ENCODE measurements around the gene GCNA. TPM values are rescaled to one million over a fixed set of nuclear protein-coding genes. Genes with fewer than 3 reads are reported as not detected.

Gene GCNA
- total and polyA plus RNA-seq, 2 donors: 2.8 to 4.5 TPM

- Histone ChIP-seq H3K4me1 (ENCODE audit: control insufficient read depth in 2 of 2, insufficient read depth in 2 of 2, low read length in 2 of 2) (peaks cover 10 to 44% of the 10 kb centered on the region in 2 donors), H3K4me3 (ENCODE audit: low read length in 2 of 2) (no peak within 1 kb of the TSS), H3K36me3 (ENCODE audit: control insufficient read depth in 2 of 2, insufficient read depth in 2 of 2, low read length in 1 of 2) (peaks cover 3 to 7% of the 10 kb centered on the region in 2 donors), H3K27ac (ENCODE audit: low read depth in 1 of 2, low read length in 1 of 2) (no peak within 1 kb of the TSS), H3K9me3 (ENCODE audit: control insufficient read depth in 2 of 2, insufficient read depth in 1 of 2, low read length in 1 of 2) (no peaks in the 10 kb centered on the region), H3K27me3 (ENCODE audit: control insufficient read depth in 2 of 2, insufficient read depth in 1 of 2, low read length in 1 of 2) (no peaks in the 10 kb centered on the region)
- 7% methylated on average over 4 of the region's 4 CpGs for WGBS
- DNase-seq (ENCODE audit: low read depth in 6 of 9, low spot score in 9 of 9): peak in 2 of 9 donors; percentile 45 to 63
These were observed 40.1 kb downstream of the GCNA start, which contains the start of gene CXCR3 for GRCh38 chrX:71618303-71618721. Gene CXCR3 (minus strand): TSS chrX:71618511. CDS start chrX:71618449, 62 bp downstream.

GRCh38 chrX:71618787-71619186 is 40.5 kb downstream of the GCNA start:
- no peaks in the 10 kb centered on the region for H3K27me3 ChIP-seq (ENCODE audit: control insufficient read depth in 2 of 2, insufficient read depth in 1 of 2, low read length in 1 of 2)
- H3K4me3 ChIP-seq (ENCODE audit: low read length in 2 of 2): no peak overlapping the region
- H3K9me3 ChIP-seq (ENCODE audit: control insufficient read depth in 2 of 2, insufficient read depth in 1 of 2, low read length in 1 of 2): no peaks in the 10 kb centered on the region
- DNase-seq (ENCODE audit: low read depth in 6 of 9, low spot score in 9 of 9): no peak
- H3K4me1 ChIP-seq (ENCODE audit: control insufficient read depth in 2 of 2, insufficient read depth in 2 of 2, low read length in 2 of 2): peaks cover 10 to 49% of the 10 kb centered on the region in 2 donors
- peaks cover 3 to 7% of the 10 kb centered on the region in 2 donors for H3K36me3 ChIP-seq (ENCODE audit: control insufficient read depth in 2 of 2, insufficient read depth in 2 of 2, low read length in 1 of 2)
- 82% methylated on average over 3 of the region's 3 CpGs for WGBS
- no peak overlapping the region for H3K27ac ChIP-seq (ENCODE audit: low read depth in 1 of 2, low read length in 1 of 2)

DNA sequence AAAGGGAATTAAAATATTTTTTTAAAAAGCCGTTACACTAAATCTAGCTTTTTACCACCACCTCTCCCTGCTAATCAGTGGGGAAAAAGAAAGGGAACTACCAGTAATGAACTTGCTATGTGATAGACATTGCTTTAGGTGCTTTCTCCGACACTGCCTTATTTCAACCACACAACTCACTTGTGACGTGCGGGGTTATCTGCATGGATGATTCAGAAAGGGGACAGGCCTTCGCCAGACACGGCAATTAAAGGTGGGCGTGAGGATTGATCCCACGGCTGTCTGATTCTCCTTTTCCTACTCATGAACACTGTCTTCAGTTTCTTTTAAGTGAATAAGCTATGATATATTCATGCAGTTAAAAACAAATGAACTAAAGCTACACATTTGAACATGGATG is 41.0 kb downstream of the GCNA start:
- WGBS: 87% methylated on average over 8 of the region's 8 CpGs
- DNase-seq (ENCODE audit: low read depth in 6 of 9, low spot score in 9 of 9): no peak
- Histone ChIP-seq H3K27me3 (ENCODE audit: control insufficient read depth in 2 of 2, insufficient read depth in 1 of 2, low read length in 1 of 2) (no peaks in the 10 kb centered on the region), H3K9me3 (ENCODE audit: control insufficient read depth in 2 of 2, insufficient read depth in 1 of 2, low read length in 1 of 2) (no peaks in the 10 kb centered on the region), H3K27ac (ENCODE audit: low read depth in 1 of 2, low read length in 1 of 2) (no peak overlapping the region), H3K36me3 (ENCODE audit: control insufficient read depth in 2 of 2, insufficient read depth in 2 of 2, low read length in 1 of 2) (peaks cover 3 to 7% of the 10 kb centered on the region in 2 donors), H3K4me1 (ENCODE audit: control insufficient read depth in 2 of 2, insufficient read depth in 2 of 2, low read length in 2 of 2) (peaks cover 10 to 50% of the 10 kb centered on the region in 2 donors), H3K4me3 (ENCODE audit: low read length in 2 of 2) (no peak overlapping the region)

DNA sequence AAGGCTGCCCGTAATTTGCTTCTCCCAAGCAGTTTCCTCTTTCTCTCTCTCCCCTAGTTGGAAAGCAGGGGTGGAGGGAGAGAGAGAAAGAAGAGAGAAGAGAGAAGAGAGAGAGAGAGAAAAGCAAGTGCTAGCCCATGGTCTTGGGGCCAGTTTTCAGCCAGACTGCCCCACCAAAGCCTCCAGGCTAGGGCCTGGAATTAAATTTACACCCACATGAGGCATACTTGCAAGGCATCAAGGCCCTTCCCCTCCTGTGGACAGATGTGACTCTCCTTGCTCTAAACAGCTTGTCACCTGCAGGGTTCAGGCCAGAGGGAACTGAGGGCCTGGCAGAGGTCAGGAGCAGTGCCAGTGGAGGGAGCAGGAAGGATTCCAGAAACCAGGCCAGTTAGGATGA is 41.7 kb downstream of the GCNA start:
- Histone ChIP-seq H3K4me1 (ENCODE audit: control insufficient read depth in 2 of 2, insufficient read depth in 2 of 2, low read length in 2 of 2) (peaks cover 10 to 50% of the 10 kb centered on the region in 2 donors), H3K36me3 (ENCODE audit: control insufficient read depth in 2 of 2, insufficient read depth in 2 of 2, low read length in 1 of 2) (peaks cover 0 to 2% of the 10 kb centered on the region in 2 donors), H3K9me3 (ENCODE audit: control insufficient read depth in 2 of 2, insufficient read depth in 1 of 2, low read length in 1 of 2) (no peaks in the 10 kb centered on the region), H3K27me3 (ENCODE audit: control insufficient read depth in 2 of 2, insufficient read depth in 1 of 2, low read length in 1 of 2) (no peaks in the 10 kb centered on the region), H3K4me3 (ENCODE audit: low read length in 2 of 2) (no peak overlapping the region), H3K27ac (ENCODE audit: low read depth in 1 of 2, low read length in 1 of 2) (no peak overlapping the region)
- DNase-seq (ENCODE audit: low read depth in 6 of 9, low spot score in 9 of 9): no peak
- WGBS: 79% methylated on average over 1 of the region's 1 CpG

GRCh38 chrX:71621603-71622002 is 43.4 kb downstream of the GCNA start:
- H3K4me1 ChIP-seq (ENCODE audit: control insufficient read depth in 2 of 2, insufficient read depth in 2 of 2, low read length in 2 of 2): peaks cover 10 to 49% of the 10 kb centered on the region in 2 donors
- no peak overlapping the region for H3K27ac ChIP-seq (ENCODE audit: low read depth in 1 of 2, low read length in 1 of 2)
- H3K36me3 ChIP-seq (ENCODE audit: control insufficient read depth in 2 of 2, insufficient read depth in 2 of 2, low read length in 1 of 2): no peaks in the 10 kb centered on the region
- H3K4me3 ChIP-seq (ENCODE audit: low read length in 2 of 2): no peak overlapping the region
- DNase-seq (ENCODE audit: low read depth in 6 of 9, low spot score in 9 of 9): no peak
- 93% methylated on average over 6 of the region's 6 CpGs for WGBS
- no peaks in the 10 kb centered on the region for H3K27me3 ChIP-seq (ENCODE audit: control insufficient read depth in 2 of 2, insufficient read depth in 1 of 2, low read length in 1 of 2)
- H3K9me3 ChIP-seq (ENCODE audit: control insufficient read depth in 2 of 2, insufficient read depth in 1 of 2, low read length in 1 of 2): no peaks in the 10 kb centered on the region

DNA sequence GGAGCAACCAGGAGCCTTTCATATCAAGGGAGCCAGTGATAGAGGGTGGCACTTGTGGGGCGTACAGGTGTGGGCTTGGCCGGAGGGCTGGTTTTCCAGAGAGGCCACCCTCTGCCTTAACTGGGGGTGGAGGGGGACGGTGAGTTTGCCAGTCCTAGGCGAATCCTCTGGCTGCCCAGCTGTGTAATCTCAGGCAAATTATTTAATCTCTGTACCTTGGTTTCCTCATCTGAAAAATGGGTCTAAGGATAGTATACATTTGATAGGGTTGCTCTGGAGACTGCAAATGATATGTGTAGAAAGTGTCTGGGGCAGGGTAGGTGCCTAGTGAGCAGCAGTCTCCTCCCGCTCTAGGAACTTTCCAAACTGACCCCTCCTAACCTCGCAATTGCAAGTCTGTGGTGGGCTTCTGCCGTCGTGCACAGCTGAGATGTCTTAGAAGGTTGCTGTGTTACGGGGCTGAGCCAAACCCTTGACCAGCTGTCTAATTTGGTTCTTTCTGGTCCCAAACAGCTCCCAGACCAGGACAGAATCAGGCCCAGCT is 43.9 kb downstream of the GCNA start:
- Histone ChIP-seq H3K36me3 (ENCODE audit: control insufficient read depth in 2 of 2, insufficient read depth in 2 of 2, low read length in 1 of 2) (no peaks in the 10 kb centered on the region), H3K4me1 (ENCODE audit: control insufficient read depth in 2 of 2, insufficient read depth in 2 of 2, low read length in 2 of 2) (peaks cover 10 to 45% of the 10 kb centered on the region in 2 donors), H3K27ac (ENCODE audit: low read depth in 1 of 2, low read length in 1 of 2) (no peak overlapping the region), H3K9me3 (ENCODE audit: control insufficient read depth in 2 of 2, insufficient read depth in 1 of 2, low read length in 1 of 2) (no peaks in the 10 kb centered on the region), H3K4me3 (ENCODE audit: low read length in 2 of 2) (no peak overlapping the region), H3K27me3 (ENCODE audit: control insufficient read depth in 2 of 2, insufficient read depth in 1 of 2, low read length in 1 of 2) (no peaks in the 10 kb centered on the region)
- DNase-seq (ENCODE audit: low read depth in 6 of 9, low spot score in 9 of 9): no peak
- WGBS: 89% methylated on average over 9 of the region's 9 CpGs

DNA sequence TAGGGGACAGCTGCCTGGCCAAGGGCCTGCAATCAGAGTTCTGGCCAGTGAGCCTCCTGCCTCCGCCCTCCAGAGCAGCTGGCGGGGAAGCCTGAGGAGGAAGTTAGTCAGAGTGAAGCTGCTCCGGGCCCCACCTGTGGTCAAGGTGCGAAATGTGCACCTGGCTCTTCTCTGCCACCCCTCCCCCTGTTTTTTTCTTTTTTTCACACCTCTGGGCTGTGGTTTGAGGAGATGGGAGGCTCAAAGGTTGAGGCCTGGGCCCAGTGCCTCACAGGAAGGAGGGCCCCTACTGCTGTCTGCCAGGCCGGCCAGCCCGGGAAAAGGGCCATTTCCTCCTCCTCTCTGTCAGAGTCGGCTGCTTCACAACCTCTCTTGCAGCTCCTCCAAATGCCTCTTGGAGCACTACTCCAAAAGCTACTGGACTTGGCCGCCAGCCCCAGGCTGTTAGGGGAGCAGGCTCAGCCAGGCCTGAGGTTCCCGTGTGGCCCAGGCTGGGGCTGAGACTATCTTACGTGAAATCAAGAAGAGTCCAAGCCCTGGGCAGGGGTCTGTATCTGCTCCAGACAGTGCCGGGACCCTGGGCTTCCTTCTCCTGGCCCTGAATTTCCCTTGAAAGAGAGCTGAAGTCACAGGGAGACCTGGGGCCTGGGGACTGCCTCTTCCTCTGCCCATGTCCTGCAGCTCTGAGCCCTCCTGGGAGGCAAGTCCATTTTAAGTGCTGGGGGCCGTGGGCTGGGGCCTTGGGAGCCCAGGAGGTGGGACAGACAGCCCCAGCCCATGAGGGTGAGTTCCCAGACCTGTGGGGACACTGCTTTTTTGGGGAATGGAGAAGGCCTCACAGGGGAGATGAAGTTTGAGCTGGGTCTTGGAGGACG is 44.6 kb downstream of the GCNA start:
- Histone ChIP-seq H3K4me3 (ENCODE audit: low read length in 2 of 2) (no peak overlapping the region), H3K27ac (ENCODE audit: low read depth in 1 of 2, low read length in 1 of 2) (peak overlapping the region in 1 of 2 donors; percentile 32), H3K9me3 (ENCODE audit: control insufficient read depth in 2 of 2, insufficient read depth in 1 of 2, low read length in 1 of 2) (no peaks in the 10 kb centered on the region), H3K36me3 (ENCODE audit: control insufficient read depth in 2 of 2, insufficient read depth in 2 of 2, low read length in 1 of 2) (no peaks in the 10 kb centered on the region), H3K4me1 (ENCODE audit: control insufficient read depth in 2 of 2, insufficient read depth in 2 of 2, low read length in 2 of 2) (peaks cover 10 to 39% of the 10 kb centered on the region in 2 donors), H3K27me3 (ENCODE audit: control insufficient read depth in 2 of 2, insufficient read depth in 1 of 2, low read length in 1 of 2) (no peaks in the 10 kb centered on the region)
- DNase-seq (ENCODE audit: low read depth in 6 of 9, low spot score in 9 of 9): peak in 2 of 9 donors; percentile 39 to 58
- 31% methylated on average over 13 of the region's 13 CpGs for WGBS

- Histone ChIP-seq H3K27me3 (ENCODE audit: control insufficient read depth in 2 of 2, insufficient read depth in 1 of 2, low read length in 1 of 2) (no peaks in the 10 kb centered on the region), H3K36me3 (ENCODE audit: control insufficient read depth in 2 of 2, insufficient read depth in 2 of 2, low read length in 1 of 2) (no peaks in the 10 kb centered on the region), H3K4me3 (ENCODE audit: low read length in 2 of 2) (no peak overlapping the region), H3K27ac (ENCODE audit: low read depth in 1 of 2, low read length in 1 of 2) (no peak overlapping the region), H3K9me3 (ENCODE audit: control insufficient read depth in 2 of 2, insufficient read depth in 1 of 2, low read length in 1 of 2) (no peaks in the 10 kb centered on the region), H3K4me1 (ENCODE audit: control insufficient read depth in 2 of 2, insufficient read depth in 2 of 2, low read length in 2 of 2) (peaks cover 7 to 30% of the 10 kb centered on the region in 2 donors)
- no peak for DNase-seq (ENCODE audit: low read depth in 6 of 9, low spot score in 9 of 9)
- 99% methylated on average over 3 of the region's 3 CpGs for WGBS
These were observed 45.5 kb downstream of the GCNA start for GRCh38 chrX:71623714-71624113.

- H3K27me3 ChIP-seq (ENCODE audit: control insufficient read depth in 2 of 2, insufficient read depth in 1 of 2, low read length in 1 of 2): no peaks in the 10 kb centered on the region
- DNase-seq (ENCODE audit: low read depth in 6 of 9, low spot score in 9 of 9): no peak
- H3K36me3 ChIP-seq (ENCODE audit: control insufficient read depth in 2 of 2, insufficient read depth in 2 of 2, low read length in 1 of 2): no peaks in the 10 kb centered on the region
- peaks cover 7 to 21% of the 10 kb centered on the region in 2 donors for H3K4me1 ChIP-seq (ENCODE audit: control insufficient read depth in 2 of 2, insufficient read depth in 2 of 2, low read length in 2 of 2)
- no peak overlapping the region for H3K27ac ChIP-seq (ENCODE audit: low read depth in 1 of 2, low read length in 1 of 2)
- WGBS: 97% methylated on average over 5 of the region's 5 CpGs
- H3K9me3 ChIP-seq (ENCODE audit: control insufficient read depth in 2 of 2, insufficient read depth in 1 of 2, low read length in 1 of 2): no peaks in the 10 kb centered on the region
- no peak overlapping the region for H3K4me3 ChIP-seq (ENCODE audit: low read length in 2 of 2)
These were observed 47.2 kb downstream of the GCNA start for GRCh38 chrX:71625471-71625870.

Data from thymus (tissue), 11 donors.